Activated naive CD8-positive, alpha-beta T cell treated with anti-CD3 and anti-CD28 coated beads, Interleukin-2, amount 10 ng/mL, durations not matched to agents 7 days and 5 days (primary cell): ENCODE data around the gene RBP3. TPM values are rescaled to one million over a fixed set of nuclear protein-coding genes. Genes with fewer than 3 reads are reported as not detected.

Experiments
- ATAC-seq: fragments of 150-1000 bp; cut with Tn5 transposase; one replicate; pipeline ENCODE4 v1.10.0; 2021; ENCODE audit warnings: low read depth, moderate library complexity
- POLR2A ChIA-PET: fragments of 350-600 bp; sonication (Branson Sonifier 250); formaldehyde crosslinking; loops from one replicate; lab custom pipeline; 2021; ENCODE audit warnings: antibody characterized with exemption; lab: Charles Lee
- DNase-seq: peaks from one replicate; pipeline ENCODE4 v3.0.0; 2021
- H3K27ac Mint-ChIP-seq: one replicate; pipeline ENCODE4 v1.8.0; 2022; ENCODE audit warnings: mild to moderate bottlenecking, mixed read lengths
- H3K27me3 Mint-ChIP-seq: one replicate; pipeline ENCODE4 v1.8.0; 2022; ENCODE audit warnings: mild to moderate bottlenecking, moderate library complexity, mixed read lengths
- H3K36me3 Mint-ChIP-seq: one replicate; pipeline ENCODE4 v1.8.0; 2021; ENCODE audit warnings: mild to moderate bottlenecking, mixed read lengths
- H3K4me1 Mint-ChIP-seq: one replicate; pipeline ENCODE4 v1.8.0; 2021; ENCODE audit warnings: mixed read lengths
- H3K4me3 Mint-ChIP-seq: one replicate; pipeline ENCODE4 v1.8.0; 2022; ENCODE audit warnings: mild to moderate bottlenecking, moderate library complexity, mixed read lengths
- H3K9me3 Mint-ChIP-seq: one replicate; pipeline ENCODE4 v1.8.0; 2021; ENCODE audit warnings: mixed read lengths
- total RNA-seq, 2 experiments: library from RNA; stranded (reverse); gene quantifications; one replicate each; pipeline ENCODE4 v1.2.3, GENCODE V29; 2021

RBP3 gene
- total RNA-seq, 2 experiments from 2014 or later, result not detected

- peaks cover 22% of the 10 kb centered on the region for H3K27me3 Mint-ChIP-seq
- POLR2A ChIA-PET, result no interaction called here
- no peaks in the 10 kb centered on the region for H3K36me3 Mint-ChIP-seq
- H3K4me1 Mint-ChIP-seq, result no peaks in the 10 kb centered on the region
- no peak overlapping the region for H3K4me3 Mint-ChIP-seq
- H3K27ac Mint-ChIP-seq, result no peak overlapping the region
- DNase-seq (no peak), ATAC-seq (no peak)
- H3K9me3 Mint-ChIP-seq, result no peaks in the 10 kb centered on the region
Measured at GRCh38 chr10:47401210-47401609, 53.0 kb downstream of the RBP3 start.

DNA sequence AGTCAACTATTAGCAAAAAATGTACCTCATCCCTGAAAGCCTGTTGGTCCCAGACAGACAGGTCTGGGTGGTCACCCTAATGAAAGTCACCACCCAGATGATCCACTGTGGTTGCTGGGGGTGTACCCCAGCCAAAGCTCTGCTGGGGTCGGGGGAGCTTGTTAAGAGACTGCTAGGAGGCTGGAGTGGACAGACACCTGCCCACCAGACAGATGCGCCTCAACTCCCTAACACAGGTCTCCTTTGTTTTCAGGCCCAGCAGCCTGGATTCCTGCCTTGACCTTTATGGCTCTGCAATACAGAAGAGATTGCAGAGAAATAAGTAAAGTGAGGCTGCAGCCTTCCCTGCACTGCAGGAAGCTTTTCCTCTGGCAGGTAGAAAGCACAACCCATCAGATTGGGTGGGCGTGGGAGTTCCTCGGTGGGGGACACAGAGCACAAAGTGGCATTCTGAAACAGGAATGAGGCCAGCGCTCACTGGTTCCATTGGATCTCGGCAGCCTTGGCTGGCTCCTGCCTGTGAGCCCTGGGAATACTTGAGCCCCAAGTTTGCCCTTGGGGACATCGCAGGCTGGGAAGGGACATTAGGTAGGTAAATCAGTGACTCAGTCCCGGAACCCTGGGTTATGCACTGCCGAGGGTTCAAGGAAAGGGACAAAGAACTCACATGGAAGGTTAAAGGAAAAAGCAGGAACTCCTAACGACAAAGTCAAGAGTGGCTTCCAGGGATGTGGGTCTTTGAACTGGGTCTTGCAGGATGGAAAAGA, 53.9 kb downstream of the RBP3 start:
- H3K36me3 Mint-ChIP-seq, result no peaks in the 10 kb centered on the region
- H3K4me1 Mint-ChIP-seq, result no peaks in the 10 kb centered on the region
- no peak overlapping the region for H3K27ac Mint-ChIP-seq
- POLR2A ChIA-PET, result no interaction called here
- H3K9me3 Mint-ChIP-seq, result no peaks in the 10 kb centered on the region
- DNase-seq (no peak), ATAC-seq (no peak)
- peaks cover 14% of the 10 kb centered on the region for H3K27me3 Mint-ChIP-seq
- H3K4me3 Mint-ChIP-seq, result no peak overlapping the region

DNA sequence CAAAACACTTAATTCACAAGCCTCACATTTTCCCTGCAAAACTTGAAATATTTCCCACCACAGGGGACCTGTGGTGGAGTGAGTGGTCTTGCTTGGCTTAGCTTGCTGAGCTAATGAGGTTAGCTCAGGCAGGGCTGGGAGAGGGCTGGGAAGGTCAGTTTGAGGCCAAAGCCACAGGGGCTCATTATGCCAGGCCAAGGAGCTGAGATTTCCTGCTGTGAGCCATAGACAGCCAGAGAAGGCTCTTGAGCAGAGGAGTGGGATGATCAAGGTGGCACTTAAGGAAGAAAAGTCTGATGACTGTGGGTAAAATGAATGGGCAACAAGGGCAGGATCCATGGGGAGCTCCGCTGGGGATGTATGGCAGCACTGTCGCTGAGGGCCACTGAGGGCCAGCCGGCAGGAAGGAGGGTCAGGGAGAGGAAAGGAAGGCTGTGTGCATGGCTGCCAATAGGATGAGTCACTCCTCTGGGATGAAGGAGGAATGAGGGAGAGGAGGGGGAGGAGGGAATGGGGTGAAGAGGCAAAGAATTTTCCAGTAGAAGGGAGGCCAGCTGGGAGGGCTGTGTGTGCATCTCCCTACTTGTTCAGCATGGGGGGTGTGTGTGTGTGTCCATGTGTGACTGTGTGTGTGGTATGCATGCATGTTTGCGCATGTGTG, 54.6 kb downstream of the RBP3 start:
- no peak for ATAC-seq

DNA sequence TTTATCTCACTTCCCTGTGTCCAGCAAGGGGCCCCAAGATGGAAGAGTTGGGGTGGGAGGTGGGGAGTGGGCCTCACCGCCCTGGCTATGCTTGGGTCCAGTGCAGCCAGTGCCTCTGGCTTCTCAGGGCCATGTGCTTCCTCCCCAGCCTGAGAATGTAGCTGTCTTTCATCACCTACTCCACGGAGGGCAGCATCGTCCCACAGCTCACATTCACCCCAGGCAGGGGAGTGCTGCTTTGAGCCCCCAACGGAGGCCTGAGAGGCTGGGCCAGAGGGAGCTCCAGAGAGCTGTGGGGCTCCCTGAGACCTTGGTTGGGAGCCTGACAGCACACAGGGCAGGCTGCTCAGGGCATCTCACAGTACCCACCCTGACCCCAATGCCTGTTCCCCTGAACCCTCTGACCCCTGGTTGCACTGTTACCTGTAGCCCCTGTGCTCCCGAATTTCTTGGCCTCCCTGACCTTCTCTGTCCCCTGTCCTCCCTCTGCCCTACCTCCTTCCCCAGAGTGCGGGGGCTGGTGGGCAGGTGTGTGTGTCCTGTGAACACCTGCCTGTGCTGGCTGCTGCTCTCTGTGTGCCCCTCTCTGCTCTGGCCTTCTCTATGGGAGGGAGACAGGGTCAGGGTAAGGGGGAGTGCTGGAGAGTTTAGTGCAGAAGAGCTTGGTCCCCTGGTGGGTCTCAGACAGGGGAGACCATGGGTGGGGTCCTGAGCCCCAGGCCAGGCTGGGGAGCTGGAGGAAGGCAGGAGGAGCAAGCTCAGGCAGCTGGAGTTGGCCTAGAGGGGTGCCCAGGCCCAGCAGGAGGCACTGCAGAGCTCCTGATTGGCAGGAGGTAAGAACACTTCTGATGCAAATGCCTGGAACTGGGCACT, 55.5 kb downstream of the RBP3 start:
- DNase-seq, result no peak
- H3K4me3 Mint-ChIP-seq, result no peak overlapping the region
- no peak for ATAC-seq
- H3K36me3 Mint-ChIP-seq, result no peaks in the 10 kb centered on the region
- POLR2A ChIA-PET, result no interaction called here
- no peaks in the 10 kb centered on the region for H3K4me1 Mint-ChIP-seq
- no peak overlapping the region for H3K27ac Mint-ChIP-seq
- peaks cover 4% of the 10 kb centered on the region for H3K27me3 Mint-ChIP-seq
- H3K9me3 Mint-ChIP-seq, result no peaks in the 10 kb centered on the region

More for the DNA sequence above, 54.6 kb downstream of the RBP3 start:
- Mint-ChIP-seq H3K27me3 (peaks cover 11% of the 10 kb centered on the region), H3K36me3 (no peaks in the 10 kb centered on the region), H3K27ac (no peak overlapping the region), H3K4me3 (no peak overlapping the region), H3K9me3 (no peaks in the 10 kb centered on the region), H3K4me1 (no peaks in the 10 kb centered on the region)
- POLR2A ChIA-PET, result no interaction called here
- DNase-seq, result no peak

DNA sequence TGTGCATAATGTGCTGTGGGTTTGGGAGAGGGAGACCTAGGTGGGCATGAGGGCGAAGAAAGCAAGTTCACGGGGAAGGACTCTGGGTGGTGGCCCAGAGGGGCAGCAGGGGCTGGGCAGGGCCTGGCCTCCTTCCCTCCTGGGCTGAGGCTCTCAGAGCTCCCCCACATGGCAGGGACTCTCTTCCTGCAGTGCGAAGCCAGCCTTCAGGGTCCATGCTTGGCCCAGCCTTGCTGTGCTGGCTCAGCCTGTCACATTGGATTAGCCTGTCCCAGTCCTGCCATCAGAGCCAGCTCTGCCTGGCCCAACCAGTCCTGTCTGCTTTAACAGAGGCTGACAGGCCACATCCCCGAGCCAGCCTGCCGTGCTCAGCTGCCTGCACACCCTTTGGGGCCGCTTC, 56.3 kb downstream of the RBP3 start:
- Mint-ChIP-seq H3K4me1 (no peaks in the 10 kb centered on the region), H3K36me3 (no peaks in the 10 kb centered on the region), H3K27me3 (no peaks in the 10 kb centered on the region), H3K4me3 (no peak overlapping the region), H3K9me3 (no peaks in the 10 kb centered on the region), H3K27ac (no peak overlapping the region)
- no peak for DNase-seq
- ATAC-seq, result no peak
- POLR2A ChIA-PET, result no interaction called here

GRCh38 chr10:47404937-47405336, 56.8 kb downstream of the RBP3 start:
- ATAC-seq (no peak), DNase-seq (no peak)
- Mint-ChIP-seq H3K36me3 (no peaks in the 10 kb centered on the region), H3K4me3 (no peak overlapping the region), H3K27ac (no peak overlapping the region), H3K27me3 (no peaks in the 10 kb centered on the region), H3K4me1 (no peaks in the 10 kb centered on the region), H3K9me3 (no peaks in the 10 kb centered on the region)
- POLR2A ChIA-PET, result no interaction called here

DNA sequence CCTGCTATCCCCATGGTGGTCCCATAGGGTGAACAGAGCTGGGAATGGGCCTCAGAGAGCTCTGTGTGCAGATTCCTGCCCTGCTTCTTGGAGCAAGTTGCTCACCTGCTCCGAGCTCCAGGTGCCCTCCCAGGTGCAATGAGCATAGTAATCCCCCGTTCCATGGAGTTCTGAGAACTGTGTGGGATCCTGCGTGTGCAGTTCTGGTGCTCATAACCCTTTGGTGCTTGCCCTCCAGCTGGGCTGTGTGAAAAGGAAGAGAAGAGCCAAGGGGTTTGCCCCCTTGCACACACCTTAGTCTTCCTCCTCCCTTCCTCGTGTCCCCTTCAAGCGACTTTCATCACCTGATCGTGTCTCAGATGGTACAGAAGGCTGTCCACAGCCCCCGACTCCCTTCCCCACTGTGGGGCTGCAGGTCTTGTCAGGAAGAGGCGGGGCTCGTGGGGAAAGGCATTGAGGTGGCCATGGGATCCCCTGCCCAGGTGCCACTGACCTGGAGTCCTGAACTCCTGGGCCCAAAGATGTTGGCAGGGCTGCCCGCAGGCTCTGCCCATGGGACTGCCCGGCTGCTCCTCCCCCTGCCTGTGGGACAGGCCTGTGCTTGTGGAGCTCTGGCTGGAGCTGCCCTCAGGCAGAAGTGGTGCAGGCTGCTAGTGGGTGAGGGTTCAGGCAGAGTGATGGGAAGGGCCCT, 57.8 kb downstream of the RBP3 start:
- no peak for DNase-seq
- POLR2A ChIA-PET, result no interaction called here
- Mint-ChIP-seq H3K36me3 (no peaks in the 10 kb centered on the region), H3K27ac (no peak overlapping the region), H3K27me3 (no peaks in the 10 kb centered on the region), H3K4me3 (no peak overlapping the region), H3K4me1 (no peaks in the 10 kb centered on the region), H3K9me3 (no peaks in the 10 kb centered on the region)
- no peak for ATAC-seq

- POLR2A ChIA-PET, result no interaction called here
Measured at GRCh38 chr10:47406548-47406869, 58.3 kb downstream of the RBP3 start.

GRCh38 chr10:47406870-47407691, 58.9 kb downstream of the RBP3 start:
- Mint-ChIP-seq H3K36me3 (no peaks in the 10 kb centered on the region), H3K27me3 (peaks cover 2% of the 10 kb centered on the region), H3K4me1 (no peaks in the 10 kb centered on the region), H3K9me3 (no peaks in the 10 kb centered on the region), H3K4me3 (no peak overlapping the region), H3K27ac (no peak overlapping the region)
- no peak for DNase-seq
- POLR2A ChIA-PET, result no interaction called here
- no peak for ATAC-seq

More at GRCh38 chr10:47406548-47406869, 58.3 kb downstream of the RBP3 start:
- ATAC-seq (no peak), DNase-seq (no peak)
- Mint-ChIP-seq H3K4me3 (no peak overlapping the region), H3K9me3 (no peaks in the 10 kb centered on the region), H3K4me1 (no peaks in the 10 kb centered on the region), H3K27me3 (no peaks in the 10 kb centered on the region), H3K27ac (no peak overlapping the region), H3K36me3 (no peaks in the 10 kb centered on the region)

Other genes starting within 250 kb of the RBP3 start
- gene GDF10, start 48.2 kb upstream of the RBP3 start, total RNA-seq, result under 1 TPM; 0.11 TPM
- gene GDF2, start 25.9 kb upstream of the RBP3 start, total RNA-seq, result not detected
- gene ZNF488, start 35.9 kb downstream of the RBP3 start, total RNA-seq, result not detected
- under 1 TPM in 1 of 2 experiments, not detected in 1; 0.19 TPM for gene ANXA8, start 135.8 kb downstream of the RBP3 start, total RNA-seq
- not detected for gene FAM25G, start 143.3 kb downstream of the RBP3 start, total RNA-seq
- gene AGAP9, start 175.3 kb downstream of the RBP3 start, total RNA-seq, result 1 to 10 TPM; 4.3 to 4.9 TPM